HG02840 (cell line): Measurements from ENCODE around the gene ENPP5.
"Not testable (repeated sequence)": the region's sequence is repeated elsewhere in the genome, so short reads cannot be mapped to it uniquely, and the experiment has no call there.

ENCODE experiments used
- ATAC-seq: cut with Tn5 transposase; IDR thresholded peaks from one replicate; pipeline ENCODE4 v1.9.1; 2021; ENCODE audit warnings: mild to moderate bottlenecking, moderate library complexity, moderate number of reproducible peaks; ENCODE audit not compliant: unreplicated experiment, low FRiP score

Gene ENPP5

GRCh38 chr6:46175446-46175845 is 4.7 kb upstream of the ENPP5 start:
- ATAC-seq = peak; percentile 68

- no peak for ATAC-seq
Observed at GRCh38 chr6:46174904-46175303, 4.1 kb upstream of the ENPP5 start.

GRCh38 chr6:46172176-46172575 is 1.4 kb upstream of the ENPP5 start:
- ATAC-seq = no peak

GRCh38 chr6:46160102-46160501 is 10.7 kb downstream of the ENPP5 start:
- ATAC-seq = no peak

GRCh38 chr6:46159229-46159628 is 11.6 kb downstream of the ENPP5 start:
- no peak for ATAC-seq

GRCh38 chr6:46156701-46157100 is 14.1 kb downstream of the ENPP5 start:
- ATAC-seq = no peak

- not testable (repeated sequence) for ATAC-seq
Observed at GRCh38 chr6:46149066-46149465, 21.7 kb downstream of the ENPP5 start.

GRCh38 chr6:46144270-46144669 is 26.5 kb downstream of the ENPP5 start:
- ATAC-seq = no peak

- ATAC-seq = peak; percentile 87
Observed at GRCh38 chr6:46138281-46138680, 32.5 kb downstream of the ENPP5 start.

- peak; percentile 51 for ATAC-seq
Observed at GRCh38 chr6:46137387-46137786, 33.4 kb downstream of the ENPP5 start.

- ATAC-seq = no peak
Observed at GRCh38 chr6:46136831-46137230, 33.9 kb downstream of the ENPP5 start.

- no peak for ATAC-seq
Observed at GRCh38 chr6:46135176-46135575, 35.6 kb downstream of the ENPP5 start.

GRCh38 chr6:46134216-46134615 is 36.6 kb downstream of the ENPP5 start:
- ATAC-seq = no peak

- not testable (repeated sequence) for ATAC-seq
Observed at GRCh38 chr6:46131291-46131690, 39.5 kb downstream of the ENPP5 start.

GRCh38 chr6:46130666-46131065 is 40.1 kb downstream of the ENPP5 start:
- ATAC-seq = no peak

- peak; percentile 98 for ATAC-seq
Observed at GRCh38 chr6:46129629-46130511, 40.9 kb downstream of the ENPP5 start, which contains the start of gene ENPP4. TSS of gene ENPP4 (plus strand) at chr6:46129989. CDS start at chr6:46139584, 9,595 bp downstream.

- peak; percentile 17 for ATAC-seq
Observed at GRCh38 chr6:46129291-46129628, 41.5 kb downstream of the ENPP5 start.

GRCh38 chr6:46128476-46128875 is 42.3 kb downstream of the ENPP5 start:
- ATAC-seq = no peak

GRCh38 chr6:46119679-46120078 is 51.1 kb downstream of the ENPP5 start:
- ATAC-seq = not testable (repeated sequence)

GRCh38 chr6:46118836-46119235 is 51.9 kb downstream of the ENPP5 start:
- no peak for ATAC-seq

- ATAC-seq = no peak
Observed at GRCh38 chr6:46118157-46118556, 52.6 kb downstream of the ENPP5 start.

GRCh38 chr6:46116289-46116688 is 54.5 kb downstream of the ENPP5 start:
- ATAC-seq = no peak
